Activated CD4-positive, alpha-beta T cell treated with anti-CD3 and anti-CD28 coated beads, Interleukin-2, amount 50 U/mL, for 4 hours (primary cell): ENCODE measurements around the gene BCAT1.
"Not testable (repeated sequence)": the region's sequence is repeated elsewhere in the genome, so short reads cannot be mapped to it uniquely, and the experiment has no call there.

ENCODE experiments used
- DNase-seq, 2 experiments: peaks; one replicate each; pipeline ENCODE4 v3.0.0-alpha.2; 2020

The BCAT1 gene

GRCh38 chr12:24896171-24896570, 52.7 kb downstream of the BCAT1 start:
- no peak for DNase-seq

GRCh38 chr12:24895612-24896011, 53.3 kb downstream of the BCAT1 start:
- DNase-seq = no peak

GRCh38 chr12:24894879-24895278, 54.0 kb downstream of the BCAT1 start:
- no peak for DNase-seq

- no peak for DNase-seq
These were observed 58.7 kb downstream of the BCAT1 start for GRCh38 chr12:24890048-24890803.

- DNase-seq = no peak
These were observed 59.5 kb downstream of the BCAT1 start for GRCh38 chr12:24889411-24889810.

GRCh38 chr12:24888813-24889212, 60.1 kb downstream of the BCAT1 start:
- no peak for DNase-seq

DNA sequence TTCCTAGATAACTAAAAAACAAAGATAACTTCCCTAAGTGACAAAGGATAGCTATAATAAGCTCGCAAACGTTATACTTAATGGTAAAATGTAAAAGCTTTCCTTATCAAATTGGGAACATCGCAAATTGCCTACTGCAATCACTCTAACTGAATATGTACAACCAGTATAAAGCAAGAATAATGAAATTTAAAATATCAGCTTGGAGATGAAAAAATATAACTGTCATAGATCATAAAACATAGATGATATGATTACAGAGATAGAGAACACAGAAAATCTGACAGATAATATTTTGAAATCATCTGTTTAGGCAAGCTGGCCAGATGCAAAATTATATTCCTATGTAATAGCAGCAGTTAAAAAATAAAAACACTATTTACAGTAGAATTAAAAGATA, 64.0 kb downstream of the BCAT1 start:
- no peak for DNase-seq

DNA sequence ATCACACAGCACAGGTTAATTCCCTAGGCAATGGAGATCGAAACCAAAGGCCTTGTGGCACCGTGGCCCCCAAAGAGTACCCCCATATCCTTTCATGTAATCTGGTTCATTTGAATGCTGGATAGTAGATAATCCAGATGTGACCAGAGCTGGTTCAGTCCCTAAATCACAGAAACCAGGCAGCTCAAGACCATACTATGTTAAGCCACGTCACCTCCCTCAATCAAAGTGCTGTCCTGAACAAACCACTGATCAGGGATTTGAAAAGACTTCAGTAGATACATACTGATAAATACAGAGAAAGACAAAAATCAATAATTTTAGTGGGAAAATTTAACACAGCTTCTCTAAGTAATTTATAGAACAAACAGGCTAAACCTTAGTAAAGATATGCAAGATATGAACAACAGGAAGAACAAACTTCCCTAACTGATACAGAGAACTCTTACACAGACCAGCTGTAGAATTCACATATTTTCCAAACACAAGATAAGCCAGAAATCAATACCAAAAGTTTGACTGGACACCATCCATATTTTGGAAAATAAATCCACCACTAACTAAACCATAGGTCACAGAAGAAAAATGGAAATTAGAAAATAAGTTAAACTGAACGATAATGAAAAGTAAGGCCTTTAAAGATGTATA, 67.1 kb downstream of the BCAT1 start:
- no peak for DNase-seq

- DNase-seq = no peak
These were observed 67.7 kb downstream of the BCAT1 start for GRCh38 chr12:24881227-24881626.

- no peak for DNase-seq
These were observed 68.2 kb downstream of the BCAT1 start for GRCh38 chr12:24880732-24881131.

DNA sequence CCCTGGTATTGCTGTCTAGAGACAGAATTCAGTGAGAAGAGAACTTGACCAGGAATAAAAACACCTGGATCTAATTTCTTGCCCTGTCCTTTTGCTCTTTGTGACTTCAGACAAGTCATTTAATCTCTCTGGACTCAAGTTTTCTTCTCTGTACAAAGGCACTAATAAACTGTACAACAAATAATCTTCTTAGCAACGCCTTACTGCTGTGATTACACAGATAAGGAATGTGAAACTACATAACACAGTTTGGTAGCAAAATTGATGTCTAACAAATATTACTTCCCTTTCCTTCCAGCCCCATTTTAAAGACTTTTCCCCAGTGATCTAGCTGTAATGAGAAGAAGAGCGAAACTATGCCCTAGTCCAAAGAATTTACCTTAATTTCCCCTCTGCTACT, 69.3 kb downstream of the BCAT1 start:
- no peak for DNase-seq

- no peak for DNase-seq
These were observed 73.9 kb downstream of the BCAT1 start for GRCh38 chr12:24875014-24875413.

DNA sequence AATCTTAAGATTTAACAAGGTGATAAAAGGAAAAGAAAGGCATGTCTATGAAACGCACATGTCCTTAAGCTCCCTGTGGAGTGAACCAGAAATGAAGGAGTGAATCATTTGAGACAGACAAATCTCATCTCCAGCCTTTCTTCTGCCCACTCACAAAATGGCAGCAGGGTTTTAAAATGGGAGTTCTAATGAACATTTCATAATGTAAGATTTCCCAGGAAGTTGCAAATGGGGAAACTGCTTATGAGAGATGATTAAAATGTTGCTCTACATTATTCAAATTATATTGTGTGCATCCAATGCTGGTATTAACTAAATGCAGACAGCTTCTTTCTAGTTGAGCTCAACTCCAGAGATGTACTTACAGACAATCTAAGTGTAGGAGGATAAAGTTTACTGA, 76.7 kb downstream of the BCAT1 start:
- no peak for DNase-seq

DNA sequence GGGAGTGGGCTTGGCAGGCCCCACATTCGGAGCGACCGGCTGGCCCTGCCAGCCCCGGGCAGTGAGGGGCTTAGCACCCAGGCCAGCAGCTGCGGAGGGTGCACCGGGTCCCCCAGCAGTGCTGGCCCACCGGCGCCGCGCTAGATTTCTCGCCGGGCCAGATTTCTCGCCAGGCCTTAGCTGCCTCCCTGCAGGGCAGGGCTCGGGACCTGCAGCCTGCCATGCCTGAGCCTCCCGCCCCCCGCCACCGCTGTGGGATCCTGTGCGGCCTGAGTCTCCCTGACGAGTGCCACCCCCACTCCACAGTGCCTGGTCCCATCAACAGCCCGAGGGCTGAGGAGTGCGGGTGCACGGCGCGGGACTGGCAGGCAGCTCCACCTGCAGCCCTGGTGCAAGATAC, 82.8 kb downstream of the BCAT1 start:
- DNase-seq = not testable (repeated sequence)

- DNase-seq = no peak
These were observed 84.1 kb downstream of the BCAT1 start for GRCh38 chr12:24864796-24865125.

GRCh38 chr12:24861766-24862540, 86.9 kb downstream of the BCAT1 start:
- DNase-seq = no peak

GRCh38 chr12:24860546-24860945, 88.4 kb downstream of the BCAT1 start:
- no peak for DNase-seq

DNA sequence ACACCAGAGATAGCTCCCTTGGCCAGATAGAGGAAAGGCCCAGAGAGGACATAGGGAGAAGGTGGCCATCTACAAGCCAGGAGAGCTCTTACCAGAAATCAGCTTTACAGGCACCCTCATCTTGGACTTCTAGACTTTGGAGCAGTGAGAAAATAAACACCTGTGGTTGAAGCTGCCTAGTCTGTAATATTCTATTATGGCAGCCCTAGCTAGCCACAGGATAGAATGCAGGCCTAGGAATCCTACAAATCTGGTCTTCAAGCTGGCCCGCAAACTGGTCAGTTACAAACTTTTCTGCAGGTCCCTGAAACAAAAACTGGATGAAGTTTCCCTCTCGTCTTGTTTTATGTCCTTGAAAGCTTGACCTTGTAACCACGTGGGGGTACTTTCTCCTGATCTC, 92.4 kb downstream of the BCAT1 start:
- no peak for DNase-seq

- no peak for DNase-seq
These were observed 94.0 kb downstream of the BCAT1 start for GRCh38 chr12:24854908-24855307.

DNA sequence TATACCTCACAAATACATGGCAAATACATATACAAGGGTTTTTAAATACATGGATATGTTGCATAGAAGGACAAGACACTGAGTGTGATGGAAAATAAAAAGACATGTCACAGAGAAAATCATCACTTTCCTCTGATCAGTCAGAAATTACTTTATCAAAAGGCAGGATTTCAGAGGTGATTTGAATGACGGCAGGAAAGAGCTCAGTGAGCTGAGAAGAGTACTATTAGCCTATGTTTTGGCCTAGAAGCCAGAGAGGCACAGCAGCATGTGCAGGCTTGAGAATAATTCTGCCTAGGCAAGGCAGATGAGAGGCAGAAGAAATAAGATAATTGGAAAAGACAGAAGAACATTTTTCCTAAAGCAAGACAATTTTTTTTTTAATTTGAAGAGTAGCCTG, 94.9 kb downstream of the BCAT1 start:
- no peak for DNase-seq

DNA sequence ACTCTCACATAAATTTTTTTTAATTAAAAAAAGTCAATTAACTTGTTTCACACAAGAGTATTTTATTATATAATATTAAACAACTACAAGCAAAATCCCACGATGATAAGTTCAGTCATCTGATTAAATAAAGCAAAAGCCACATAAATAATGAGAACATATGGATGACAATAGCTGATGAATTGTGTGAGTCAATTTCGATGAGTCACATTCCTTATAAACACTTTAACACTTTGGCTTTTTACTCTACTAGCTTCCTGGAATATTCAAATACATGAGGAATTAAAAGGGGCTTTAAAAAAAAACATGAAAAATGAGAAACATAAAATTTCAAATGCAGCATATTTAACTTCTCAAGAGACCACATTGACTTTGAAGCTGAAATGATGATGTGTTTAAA, 95.3 kb downstream of the BCAT1 start:
- no peak for DNase-seq

GRCh38 chr12:24853094-24853493, 95.8 kb downstream of the BCAT1 start:
- no peak for DNase-seq

GRCh38 chr12:24852420-24852819, 96.5 kb downstream of the BCAT1 start:
- DNase-seq = no peak

DNA sequence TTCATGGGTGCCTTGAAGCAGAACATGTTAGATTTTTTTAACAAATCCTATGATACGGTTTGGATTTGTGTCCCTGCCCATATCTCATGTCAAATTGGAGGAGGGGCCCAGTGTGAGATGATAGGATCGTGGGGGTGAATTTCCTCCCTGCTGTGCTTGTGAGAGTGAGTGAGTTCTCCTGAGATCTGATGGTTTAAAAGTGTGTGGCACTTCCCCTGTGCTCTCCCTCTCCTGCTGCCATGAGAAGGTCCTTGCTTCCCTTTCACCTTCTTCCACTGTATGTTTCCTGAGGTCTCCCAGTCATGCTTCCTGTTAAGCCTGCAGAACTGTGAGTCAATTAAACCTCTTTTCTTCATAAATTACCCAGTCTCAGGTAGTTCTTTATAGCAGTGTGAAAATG, 97.0 kb downstream of the BCAT1 start:
- DNase-seq = not testable (repeated sequence)
